ENCODE measurements around the gene MICAL3. TPM values are rescaled to one million over a fixed set of nuclear protein-coding genes. Genes with fewer than 3 reads are reported as not detected.
"Not testable (repeated sequence)": the region's sequence is repeated elsewhere in the genome, so short reads cannot be mapped to it uniquely, and the experiment has no call there.

Gene MICAL3
- total and polyA plus RNA-seq, 2 of the 8 experiments (the other 6 are each of a cell fraction or from before 2014, with no cell fraction given) = 8.3 to 41.8 TPM

GRCh38 chr22:17995256-17995655 is 29.1 kb downstream of the MICAL3 start:
- H2AK5ac ChIP-seq (ENCODE audit: low read depth, low read length); H4K91ac ChIP-seq (replicated peaks; ENCODE audit: insufficient read length, low read length); H3K9ac ChIP-seq (replicated peaks in 1 of 4; ENCODE audit: extremely low read depth in 1 of 4, low read depth in 3 of 4, low read length in 3 of 4); H4K5ac ChIP-seq (ENCODE audit: insufficient read length, low read depth, low read length); H2BK5ac ChIP-seq (ENCODE audit: low read depth, low read length); FAIRE-seq; H3K4ac ChIP-seq (replicated peaks; ENCODE audit: insufficient read length, low read depth, low read length); H3K4me3 ChIP-seq (ENCODE audit: extremely low read depth in 1 of 4, insufficient read depth in 2 of 4, low read depth in 3 of 4, low read length in 4 of 4); H2BK20ac ChIP-seq (ENCODE audit: low read length); H3K27me3 ChIP-seq (replicated peaks in 1 of 4; ENCODE audit: control insufficient read depth in 3 of 4, extremely low read depth in 1 of 4, insufficient read depth in 3 of 4, low read length in 3 of 4); H3K9me3 ChIP-seq (ENCODE audit: insufficient read depth in 2 of 2, low read depth in 1 of 2, low read length in 1 of 2); H2BK12ac ChIP-seq (ENCODE audit: low read depth, low read length); H3K14ac ChIP-seq (ENCODE audit: insufficient read length); H3K23ac ChIP-seq (ENCODE audit: insufficient read length); H3K27ac ChIP-seq (ENCODE audit: low read depth, low read length); DNase-seq (ENCODE audit: low read depth in 1 of 2, low spot score in 2 of 2); H2BK120ac ChIP-seq (replicated peaks; ENCODE audit: low read depth, low read length); H2BK15ac ChIP-seq (ENCODE audit: low read length); H3K36me3 ChIP-seq (ENCODE audit: control insufficient read depth in 2 of 4, insufficient read depth in 4 of 4, low read length in 3 of 4); H3K18ac ChIP-seq (ENCODE audit: extremely low read depth, low read length); H3K56ac ChIP-seq (replicated peaks; ENCODE audit: insufficient read length, low read depth, low read length); H3K23me2 ChIP-seq (ENCODE audit: low read depth, low read length); POLR2A ChIA-PET (ENCODE audit: partially characterized antibody); H3K4me2 ChIP-seq (ENCODE audit: insufficient read depth in 1 of 2, low read depth in 2 of 2, low read length in 2 of 2); H2AFZ ChIP-seq (ENCODE audit: low read length): not testable (repeated sequence)
- WGBS, 2 experiments (ENCODE audit: extremely low coverage in 1 of 2, insufficient coverage in 1 of 2, insufficient read length in 1 of 2, insufficient replicate concordance in 2 of 2, low coverage in 1 of 2, low lambda C conversion rate in 2 of 2, missing lambda C conversion rate in 1 of 2) = 95% methylated on average over 6 of the region's 6 CpGs; no CpG with 5 or more reads in 1 of the 2 experiments
- Histone ChIP-seq H4K20me1 (replicated peaks in 1 of 2; ENCODE audit: control insufficient read depth in 1 of 2, insufficient read depth in 2 of 2, low read length in 2 of 2) (peaks cover 13 to 19% of the 10 kb centered on the region in 2 experiments), H4K8ac (ENCODE audit: extremely low read depth, insufficient read depth, low read length) (peak overlapping the region; percentile 22; the same call in 1 of the 2 replicates), H3K79me2 (ENCODE audit: control insufficient read depth in 1 of 2, insufficient read depth in 2 of 2, low read length in 2 of 2) (peaks cover 14 to 81% of the 10 kb centered on the region in 2 experiments), H3K79me1 (ENCODE audit: low read depth, low read length) (peaks cover 11% of the 10 kb centered on the region), H3K4me1 (replicated peaks in 1 of 4; ENCODE audit: control insufficient read depth in 3 of 4, insufficient read depth in 4 of 4, low read length in 3 of 4) (peaks cover 7 to 13% (median 8%) of the 10 kb centered on the region in 4 experiments)
- CTCF ChIA-PET (ENCODE audit: partially characterized antibody) = interaction anchor here (0.8 to 1.3 kb wide), 4 partner anchors 11 to 107 kb away, joined by 3 to 4 read pairs (median 3); no protein-coding TSS in a partner anchor
